OCI-LY7 (cell line): ENCODE measurements around the gene CSDE1. TPM values are rescaled to one million over a fixed set of nuclear protein-coding genes. Genes with fewer than 3 reads are reported as not detected.
"Not testable (repeated sequence)": the region's sequence is repeated elsewhere in the genome, so short reads cannot be mapped to it uniquely, and the experiment has no call there.

ENCODE experiments used
- Bru-seq: library from RNA; stranded (reverse); fragments of 400-500 nt; gene quantifications from one replicate; lab custom pipeline; 2021; lab: Mats Ljungman, UMichigan
- BruChase-seq, 2 experiments: library from RNA; stranded (reverse); fragments of 400-500 nt; gene quantifications; one replicate each; lab custom pipeline; 2021; lab: Mats Ljungman, UMichigan
- BruUV-seq: library from RNA; stranded (reverse); fragments of 400-500 nt; replicated peaks from 2 replicates; lab custom pipeline; 2021; lab: Mats Ljungman, UMichigan
- CTCF ChIA-PET: fragments of 300-600 bp; sonication (Branson Sonifier 250); formaldehyde crosslinking; loops from one replicate; lab custom pipeline; 2022; ENCODE audit warnings: antibody characterized with exemption; ENCODE audit not compliant: unreplicated experiment; lab: Charles Lee
- POLR2A ChIA-PET: fragments of 300-600 bp; sonication (Branson Sonifier 250); formaldehyde crosslinking; loops from one replicate; lab custom pipeline; 2022; ENCODE audit warnings: antibody characterized with exemption; lab: Charles Lee
- DNase-seq: peaks from one replicate; pipeline ENCODE4 v3.0.0-alpha.2; 2015; ENCODE audit warnings: low spot score
- H2AFZ ChIP-seq: fragments of 200-600 bp; sonication (generic), shearing (Covaris generic); 2 replicates; pipeline ENCODE4 v1.6.1; 2014; ENCODE audit warnings: mild to moderate bottlenecking, antibody characterized with exemption, low read length, moderate library complexity
- H3K27ac ChIP-seq: fragments of 200-600 bp; sonication (generic); 2 replicates; pipeline ENCODE4 v1.5.1; 2014; ENCODE audit warnings: mixed run types, low read depth, mild to moderate bottlenecking, moderate library complexity, low read length, inconsistent platforms; ENCODE audit not compliant: poor library complexity, severe bottlenecking
- H3K36me3 ChIP-seq: fragments of 200-600 bp; sonication (generic); 2 replicates; pipeline ENCODE4 v1.6.1; 2014; ENCODE audit warnings: mild to moderate bottlenecking, antibody characterized with exemption, low read length, moderate library complexity, mixed read lengths; ENCODE audit not compliant: insufficient read depth
- H3K4me1 ChIP-seq: fragments of 200-600 bp; sonication (generic); 2 replicates; pipeline ENCODE4 v1.5.1; 2014; ENCODE audit warnings: mild to moderate bottlenecking, low read length; ENCODE audit not compliant: insufficient read depth, poor library complexity, severe bottlenecking
- H3K4me2 ChIP-seq: fragments of 200-600 bp; sonication (generic); 2 replicates; pipeline ENCODE4 v1.6.1; 2014; ENCODE audit warnings: mild to moderate bottlenecking, low read length
- H3K4me3 ChIP-seq: fragments of 200-600 bp; sonication (generic); 2 replicates; pipeline ENCODE4 v1.5.1; 2014; ENCODE audit warnings: mild to moderate bottlenecking, low read depth, low read length; ENCODE audit not compliant: poor library complexity, severe bottlenecking
- H3K79me2 ChIP-seq: fragments of 200-600 bp; sonication (generic); 2 replicates; pipeline ENCODE4 v1.6.1; 2016; ENCODE audit warnings: low read depth, mild to moderate bottlenecking, low read length, moderate library complexity, mixed read lengths; ENCODE audit not compliant: insufficient read depth
- H3K9me2 ChIP-seq: fragments of 200-600 bp; sonication (generic); 2 replicates; pipeline ENCODE4 v1.6.1; 2016; ENCODE audit warnings: mild to moderate bottlenecking, low read length, mixed read lengths; ENCODE audit not compliant: insufficient read depth
- H3K9me3 ChIP-seq: fragments of 200-600 bp; sonication (generic); 2 replicates; pipeline ENCODE4 v1.6.1; 2014; ENCODE audit warnings: mild to moderate bottlenecking, mixed run types, low read length, mixed read lengths
- H4K20me1 ChIP-seq: fragments of 200-600 bp; sonication (generic); 2 replicates; pipeline ENCODE4 v1.6.1; 2014; ENCODE audit warnings: mild to moderate bottlenecking, antibody characterized with exemption, low read length, moderate library complexity, mixed read lengths; ENCODE audit not compliant: insufficient read depth
- EZH2phosphoT487 ChIP-seq: fragments of 200-600 bp; sonication (generic); IDR thresholded peaks from 2 replicates; pipeline ENCODE4 v1.6.1; 2018; ENCODE audit warnings: low read depth, borderline replicate concordance, mild to moderate bottlenecking, mixed run types, antibody characterized with exemption, low read length, moderate library complexity, mixed read lengths
- intact Hi-C: fragments of 100-400 bp; cut with micrococcal nuclease; formaldehyde crosslinking; loops from one replicate; pipeline ENCODE4 v1.10.0; 2022; ENCODE audit not compliant: unreplicated experiment
- long read RNA-seq: library from polyadenylated mRNA; stranded (forward); transcript quantifications from one replicate; pipeline ENCODE4 v2.0.0, GENCODE V29; 2022
- total RNA-seq, 2 experiments: library from RNA; depleted of rRNA in 1 of 2; stranded (reverse); fragments of >200 nt in 1 of 2; shearing (Covaris generic) in 1 of 2; gene quantifications; 2 replicates each; pipeline ENCODE4 v1.2.3, GENCODE V29; 2014 to 2022
- TF ChIP-seq, protein P1 (sequence below): fragments of 200-600 bp; sonication (generic); conservative IDR thresholded peaks from 2 replicates; pipeline ENCODE4 v1.5.1; 2014; ENCODE audit warnings: mild to moderate bottlenecking, antibody characterized with exemption, low read length, moderate library complexity, mixed read lengths

Gene CSDE1
- total RNA-seq (2014; rRNA removed; shearing (Covaris generic)) (177 and 223 TPM in 2 replicates), total RNA-seq (2022) (426 and 456 TPM in 2 replicates), Bru-seq, nascent RNA (percentile 98 among the genes with signal in this experiment), BruChase-seq, experiment 1, labeled RNA remaining after a 6-hour chase (percentile 99 among the genes with signal in this experiment), BruChase-seq, experiment 2, labeled RNA remaining after a 2-hour chase (percentile 98 among the genes with signal in this experiment)
- long read RNA-seq, full-length matches to known transcripts, result 531 of 631 reads
- long read RNA-seq, partial matches to known transcripts, result 59 of 631 reads
- long read RNA-seq, other reads (novel, unspliced or antisense), result 41 of 631 reads

- ChIA-PET POLR2A (interaction anchor here (0.5 to 2.8 kb wide), 6 partner anchors 20 to 243 kb away, joined by 3 to 9 read pairs (median 3); partner anchors contain the start of genes NRAS and SIKE1), CTCF (interaction anchor here (0.7 kb wide), 1 partner anchor 21 kb away, joined by 3 read pairs; no protein-coding TSS in a partner anchor)
- no TSS peak for BruUV-seq
These were observed at the start of gene CSDE1 for GRCh38 chr1:114757455-114758255. TSS of gene CSDE1 (minus strand) at chr1:114757984. CDS start at chr1:114739890, 18,094 bp downstream.

DNA sequence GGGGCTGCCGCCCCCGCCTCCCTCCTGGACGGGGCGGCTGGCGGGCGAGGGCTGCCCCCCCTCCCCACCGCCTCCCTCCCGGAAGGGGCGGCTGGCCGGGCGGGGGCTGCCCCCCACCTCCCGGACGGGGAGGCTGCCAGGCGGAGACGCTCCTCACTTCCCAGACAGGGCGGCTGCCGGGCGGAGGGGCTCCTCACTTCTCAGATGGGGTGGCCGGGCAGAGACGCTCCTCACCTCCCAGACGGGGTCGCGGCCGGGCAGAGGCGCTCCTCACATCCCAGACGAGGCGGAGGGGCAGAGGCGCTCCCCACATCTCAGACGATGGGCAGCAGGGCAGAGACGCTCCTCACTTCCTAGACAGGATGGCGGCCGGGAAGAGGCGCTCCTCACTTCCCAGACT lies 46.7 kb upstream of the CSDE1 start:
- H3K4me1 ChIP-seq, H3K27ac ChIP-seq, H4K20me1 ChIP-seq, BruUV-seq, H3K4me2 ChIP-seq, H3K9me2 ChIP-seq, POLR2A ChIA-PET, DNase-seq, CTCF ChIA-PET, H3K36me3 ChIP-seq, H3K9me3 ChIP-seq, intact Hi-C loops, H3K4me3 ChIP-seq, H3K79me2 ChIP-seq, H2AFZ ChIP-seq: not testable (repeated sequence)

More at GRCh38 chr1:114757455-114758255, at the start of gene CSDE1:
- Histone ChIP-seq H3K9me2 (no peaks in the 10 kb centered on the region), H3K79me2 (peaks cover 47% of the 10 kb centered on the region), H3K9me3 (no peaks in the 10 kb centered on the region), H3K36me3 (peaks cover 43% of the 10 kb centered on the region), H3K4me1 (peaks cover 40% of the 10 kb centered on the region), H3K27ac (peak within 1 kb of the TSS; percentile 84), H3K4me2 (peak within 1 kb of the TSS; percentile 97), H2AFZ (peak within 1 kb of the TSS; percentile 99), H4K20me1 (peaks cover 30% of the 10 kb centered on the region), H3K4me3 (peak within 1 kb of the TSS; percentile 90)
- intact Hi-C loops, result loop anchor here (1.0 to 10.0 kb wide), 5 partner anchors 23 to 813 kb away; partner anchors contain the start of genes SIKE1 and TRIM33
- TF ChIP-seq, protein P1, sequence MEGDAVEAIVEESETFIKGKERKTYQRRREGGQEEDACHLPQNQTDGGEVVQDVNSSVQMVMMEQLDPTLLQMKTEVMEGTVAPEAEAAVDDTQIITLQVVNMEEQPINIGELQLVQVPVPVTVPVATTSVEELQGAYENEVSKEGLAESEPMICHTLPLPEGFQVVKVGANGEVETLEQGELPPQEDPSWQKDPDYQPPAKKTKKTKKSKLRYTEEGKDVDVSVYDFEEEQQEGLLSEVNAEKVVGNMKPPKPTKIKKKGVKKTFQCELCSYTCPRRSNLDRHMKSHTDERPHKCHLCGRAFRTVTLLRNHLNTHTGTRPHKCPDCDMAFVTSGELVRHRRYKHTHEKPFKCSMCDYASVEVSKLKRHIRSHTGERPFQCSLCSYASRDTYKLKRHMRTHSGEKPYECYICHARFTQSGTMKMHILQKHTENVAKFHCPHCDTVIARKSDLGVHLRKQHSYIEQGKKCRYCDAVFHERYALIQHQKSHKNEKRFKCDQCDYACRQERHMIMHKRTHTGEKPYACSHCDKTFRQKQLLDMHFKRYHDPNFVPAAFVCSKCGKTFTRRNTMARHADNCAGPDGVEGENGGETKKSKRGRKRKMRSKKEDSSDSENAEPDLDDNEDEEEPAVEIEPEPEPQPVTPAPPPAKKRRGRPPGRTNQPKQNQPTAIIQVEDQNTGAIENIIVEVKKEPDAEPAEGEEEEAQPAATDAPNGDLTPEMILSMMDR, result peak; percentile 69
- TF ChIP-seq EZH2phosphoT487, result no peak
- peak; percentile 99 for DNase-seq

DNA sequence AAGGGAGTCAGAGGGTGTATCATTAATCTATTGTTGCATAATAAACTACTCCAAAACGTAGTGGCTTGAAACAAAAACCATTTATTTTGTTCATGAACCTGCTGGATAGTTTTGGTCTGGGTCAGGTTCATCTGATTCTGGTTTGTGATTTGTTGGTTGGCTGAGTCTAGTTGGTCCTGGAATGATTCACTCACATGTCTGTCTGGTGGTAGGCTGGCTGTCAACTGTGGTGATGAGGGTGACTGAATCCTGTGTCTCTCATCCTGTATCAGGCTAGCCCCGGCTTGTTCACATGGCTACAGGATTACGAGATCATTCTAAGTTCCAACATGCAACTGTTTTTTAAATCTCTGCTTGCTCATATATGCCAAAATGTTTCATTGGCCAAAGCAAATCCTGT lies 45.2 kb upstream of the CSDE1 start:
- Histone ChIP-seq H2AFZ (no peak overlapping the region), H3K79me2 (no peaks in the 10 kb centered on the region), H3K9me3 (no peaks in the 10 kb centered on the region), H3K36me3 (no peaks in the 10 kb centered on the region), H3K4me3 (no peak overlapping the region), H3K4me1 (no peaks in the 10 kb centered on the region), H3K4me2 (no peak overlapping the region), H3K9me2 (no peaks in the 10 kb centered on the region), H3K27ac (no peak overlapping the region), H4K20me1 (no peaks in the 10 kb centered on the region)
- intact Hi-C loops, result no loop called here
- no peak for DNase-seq
- ChIA-PET CTCF (no interaction called here), POLR2A (no interaction called here)
- no TSS peak for BruUV-seq
- TF ChIP-seq, protein P1, result no peak
- TF ChIP-seq EZH2phosphoT487, result no peak
